C4-2B (cell line): ENCODE measurements around the gene PRDM15.

Source experiments
- ZFX ChIP-seq: fragments of 450-650 bp; IDR thresholded peaks from 2 replicates; pipeline ENCODE4 v1.6.1; 2017
- TF ChIP-seq, protein P1 (sequence below): fragments of 450-650 bp; conservative IDR thresholded peaks from 2 replicates; pipeline ENCODE4 v1.5.1; 2017; ENCODE audit warnings: mild to moderate bottlenecking

DNA sequence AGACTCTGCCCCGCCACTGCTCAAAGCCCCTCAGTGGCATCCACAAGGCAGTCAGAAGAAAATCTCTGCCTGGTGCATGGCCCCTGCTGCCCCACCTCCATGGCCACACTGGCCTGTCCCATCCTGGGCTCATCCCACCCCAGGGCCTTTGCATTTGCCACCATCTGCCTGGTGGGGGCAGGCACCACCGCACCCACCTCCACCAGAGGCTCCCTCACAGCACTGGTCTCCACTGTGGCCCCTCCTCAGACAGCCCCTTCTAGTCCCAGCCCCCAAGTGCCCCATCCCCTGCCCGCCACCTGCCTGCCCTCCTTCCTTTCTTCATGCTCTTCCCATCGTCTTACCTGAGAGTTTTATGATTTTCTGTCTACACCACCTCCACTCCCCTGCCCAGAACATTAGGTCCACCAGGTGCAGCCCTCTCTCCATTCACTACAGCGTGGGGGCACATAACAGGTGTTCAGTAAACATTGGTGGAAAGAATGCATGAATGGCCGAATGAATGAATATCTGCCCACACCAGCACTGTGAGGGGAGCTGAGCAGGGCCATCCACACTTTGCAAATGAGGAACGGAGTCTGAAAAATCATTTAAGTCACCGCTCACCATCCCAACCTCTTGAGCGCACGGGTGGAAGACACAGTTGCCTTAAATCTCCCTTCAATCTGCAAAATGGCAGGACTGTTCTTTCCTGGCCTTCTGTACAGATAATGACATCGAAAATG is 2.1 kb downstream of the PRDM15 start:
- TF ChIP-seq, protein P1, sequence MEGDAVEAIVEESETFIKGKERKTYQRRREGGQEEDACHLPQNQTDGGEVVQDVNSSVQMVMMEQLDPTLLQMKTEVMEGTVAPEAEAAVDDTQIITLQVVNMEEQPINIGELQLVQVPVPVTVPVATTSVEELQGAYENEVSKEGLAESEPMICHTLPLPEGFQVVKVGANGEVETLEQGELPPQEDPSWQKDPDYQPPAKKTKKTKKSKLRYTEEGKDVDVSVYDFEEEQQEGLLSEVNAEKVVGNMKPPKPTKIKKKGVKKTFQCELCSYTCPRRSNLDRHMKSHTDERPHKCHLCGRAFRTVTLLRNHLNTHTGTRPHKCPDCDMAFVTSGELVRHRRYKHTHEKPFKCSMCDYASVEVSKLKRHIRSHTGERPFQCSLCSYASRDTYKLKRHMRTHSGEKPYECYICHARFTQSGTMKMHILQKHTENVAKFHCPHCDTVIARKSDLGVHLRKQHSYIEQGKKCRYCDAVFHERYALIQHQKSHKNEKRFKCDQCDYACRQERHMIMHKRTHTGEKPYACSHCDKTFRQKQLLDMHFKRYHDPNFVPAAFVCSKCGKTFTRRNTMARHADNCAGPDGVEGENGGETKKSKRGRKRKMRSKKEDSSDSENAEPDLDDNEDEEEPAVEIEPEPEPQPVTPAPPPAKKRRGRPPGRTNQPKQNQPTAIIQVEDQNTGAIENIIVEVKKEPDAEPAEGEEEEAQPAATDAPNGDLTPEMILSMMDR: no peak
- TF ChIP-seq ZFX: no peak
